ENCODE measurements around the gene CES5A.
"Not testable (repeated sequence)": the region's sequence is repeated elsewhere in the genome, so short reads cannot be mapped to it uniquely, and the experiment has no call there.

Gene CES5A

DNA sequence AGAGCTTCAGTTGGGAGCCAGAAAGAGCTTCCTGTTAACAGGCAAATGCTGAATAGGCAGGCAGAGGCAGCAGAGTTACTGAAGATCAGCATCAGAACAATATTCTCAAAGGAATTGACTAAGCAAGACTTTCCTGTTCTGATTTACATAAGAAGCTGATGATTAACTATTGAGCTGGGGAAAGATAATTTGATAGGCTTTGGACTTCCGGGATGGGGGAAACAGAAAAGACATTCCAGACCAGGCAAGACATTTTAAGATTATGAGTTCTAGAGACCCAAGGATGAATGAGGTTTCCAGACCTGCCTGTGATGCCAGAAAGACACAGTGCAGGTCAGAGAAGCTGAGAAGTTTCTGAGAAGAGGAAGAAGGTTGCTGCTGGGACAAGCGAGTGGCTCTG, at the start of gene CES5A:
Gene CES5A, minus strand, starts transcription at position 101 of the 400 bp plus-strand sequence. CDS start 152 bp downstream, outside the sequence.
- in situ Hi-C loops (cut with MboI; ENCODE audit: low pct_unique_long_range_greater_than_20kb, low sequenced_read_pairs, unreplicated experiment), result no loop called here
- DNase-seq (ENCODE audit: low spot score), result no peak
- TF ChIP-seq, protein P1, sequence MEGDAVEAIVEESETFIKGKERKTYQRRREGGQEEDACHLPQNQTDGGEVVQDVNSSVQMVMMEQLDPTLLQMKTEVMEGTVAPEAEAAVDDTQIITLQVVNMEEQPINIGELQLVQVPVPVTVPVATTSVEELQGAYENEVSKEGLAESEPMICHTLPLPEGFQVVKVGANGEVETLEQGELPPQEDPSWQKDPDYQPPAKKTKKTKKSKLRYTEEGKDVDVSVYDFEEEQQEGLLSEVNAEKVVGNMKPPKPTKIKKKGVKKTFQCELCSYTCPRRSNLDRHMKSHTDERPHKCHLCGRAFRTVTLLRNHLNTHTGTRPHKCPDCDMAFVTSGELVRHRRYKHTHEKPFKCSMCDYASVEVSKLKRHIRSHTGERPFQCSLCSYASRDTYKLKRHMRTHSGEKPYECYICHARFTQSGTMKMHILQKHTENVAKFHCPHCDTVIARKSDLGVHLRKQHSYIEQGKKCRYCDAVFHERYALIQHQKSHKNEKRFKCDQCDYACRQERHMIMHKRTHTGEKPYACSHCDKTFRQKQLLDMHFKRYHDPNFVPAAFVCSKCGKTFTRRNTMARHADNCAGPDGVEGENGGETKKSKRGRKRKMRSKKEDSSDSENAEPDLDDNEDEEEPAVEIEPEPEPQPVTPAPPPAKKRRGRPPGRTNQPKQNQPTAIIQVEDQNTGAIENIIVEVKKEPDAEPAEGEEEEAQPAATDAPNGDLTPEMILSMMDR (IDR thresholded peaks at IDR 0.05; ENCODE audit: extremely low read depth, insufficient read depth, missing control alignments), result no peak

- in situ Hi-C loops (cut with MboI; ENCODE audit: low pct_unique_long_range_greater_than_20kb, low sequenced_read_pairs, unreplicated experiment), result no loop called here
- no peak for DNase-seq (ENCODE audit: low spot score)
- TF ChIP-seq, protein P1 (IDR thresholded peaks at IDR 0.05; ENCODE audit: extremely low read depth, insufficient read depth, missing control alignments), result no peak
Observed at GRCh38 chr16:55922662-55923061, 47.5 kb upstream of the CES5A start.

DNA sequence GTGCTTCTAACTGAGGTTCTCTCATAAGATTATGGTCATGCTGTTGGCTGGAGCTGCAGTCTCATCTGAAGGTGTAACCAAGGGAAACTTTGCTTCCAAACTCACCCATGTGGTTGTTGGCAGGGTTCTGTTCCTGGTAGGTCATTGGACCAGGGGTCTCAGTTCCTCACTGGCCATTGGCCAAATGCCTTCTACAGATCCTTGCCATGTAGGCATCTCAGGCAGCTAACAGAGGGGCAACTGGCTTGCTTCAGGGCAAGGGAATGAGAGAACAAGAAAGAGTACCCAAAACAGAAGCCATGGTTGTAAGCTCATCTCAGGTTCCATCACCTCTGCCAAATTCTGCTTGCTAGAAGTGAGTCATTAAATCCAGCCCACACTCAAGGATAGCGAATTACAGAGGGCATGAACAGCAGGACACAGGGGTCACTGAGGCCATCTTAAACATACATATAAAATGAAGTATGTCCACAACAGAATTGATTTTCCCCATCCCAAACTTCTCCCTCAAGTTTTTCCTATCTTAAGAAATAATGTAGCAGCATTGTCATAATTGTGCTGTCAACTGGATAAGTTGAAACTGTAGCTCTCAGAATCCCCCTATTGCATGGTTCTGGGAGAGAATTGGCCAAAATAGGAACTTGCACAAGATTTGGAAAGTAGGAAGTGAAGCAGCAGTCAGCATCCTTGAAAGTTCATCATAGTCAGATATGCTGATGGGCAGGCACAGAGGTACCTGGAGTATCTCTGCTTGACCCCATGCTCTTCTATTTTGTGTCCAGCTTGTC, 42.4 kb upstream of the CES5A start:
- in situ Hi-C loops (cut with MboI; ENCODE audit: low pct_unique_long_range_greater_than_20kb, low sequenced_read_pairs, unreplicated experiment), result no loop called here
- TF ChIP-seq, protein P1 (IDR thresholded peaks at IDR 0.05; ENCODE audit: extremely low read depth, insufficient read depth, missing control alignments), result no peak
- no peak for DNase-seq (ENCODE audit: low spot score)

DNA sequence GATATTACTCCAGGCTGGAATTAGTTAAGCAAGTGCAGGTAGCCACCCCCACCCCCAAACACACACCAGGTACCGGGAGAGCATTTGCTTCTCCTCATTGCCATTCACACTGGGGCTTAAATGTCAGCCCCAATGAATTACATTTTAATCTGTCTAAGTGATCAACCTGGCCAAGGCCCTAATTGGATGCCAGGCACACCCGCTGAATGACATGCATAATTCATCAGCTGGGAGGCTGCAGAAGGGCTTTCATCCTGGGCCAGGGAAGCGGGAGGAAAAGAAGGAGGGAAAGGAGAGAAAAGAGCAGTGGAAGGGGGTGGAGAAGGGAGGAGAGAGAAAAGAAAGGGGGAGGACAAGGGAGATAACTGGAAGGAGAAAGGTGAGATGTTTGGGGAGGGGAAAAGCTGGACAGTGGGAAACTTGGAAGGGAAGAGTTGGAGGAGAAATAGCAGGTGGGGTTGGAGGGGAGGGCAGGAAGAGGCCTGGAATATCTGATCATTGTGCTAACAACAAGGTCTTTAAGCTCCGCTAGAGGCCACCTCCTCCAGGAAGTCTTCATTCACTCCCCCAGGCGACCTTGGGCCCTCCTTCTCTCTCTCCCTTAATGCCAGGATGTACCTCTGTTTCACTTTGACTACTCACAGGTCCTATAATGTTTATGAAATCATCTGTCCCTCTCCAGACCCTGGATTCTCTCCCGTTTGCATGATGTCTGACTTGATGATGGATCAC, 40.1 kb upstream of the CES5A start:
- TF ChIP-seq, protein P1 (IDR thresholded peaks at IDR 0.05; ENCODE audit: extremely low read depth, insufficient read depth, missing control alignments), result no peak
- no peak for DNase-seq (ENCODE audit: low spot score)
- in situ Hi-C loops (cut with MboI; ENCODE audit: low pct_unique_long_range_greater_than_20kb, low sequenced_read_pairs, unreplicated experiment), result no loop called here

DNA sequence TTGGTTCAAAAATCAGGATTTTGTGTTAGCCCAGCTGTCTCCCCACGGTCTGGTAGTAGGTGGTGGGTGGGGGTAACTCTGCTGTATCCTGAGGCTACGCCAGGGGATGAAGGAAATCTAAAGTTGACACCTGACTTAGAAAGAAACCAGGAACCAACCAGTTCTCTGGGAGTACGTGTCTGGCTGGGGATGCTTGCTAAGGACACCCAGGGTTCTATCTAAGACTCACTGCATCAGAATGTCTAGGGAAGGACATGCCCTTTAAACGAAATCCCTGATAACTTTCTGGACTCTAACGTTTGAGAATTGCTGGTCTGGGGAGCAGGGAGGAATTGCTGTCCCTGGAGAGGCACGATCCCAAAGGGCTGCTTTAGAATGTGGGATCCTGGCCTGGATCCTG, 39.2 kb upstream of the CES5A start:
- no peak for DNase-seq (ENCODE audit: low spot score)
- TF ChIP-seq, protein P1 (IDR thresholded peaks at IDR 0.05; ENCODE audit: extremely low read depth, insufficient read depth, missing control alignments), result no peak
- in situ Hi-C loops (cut with MboI; ENCODE audit: low pct_unique_long_range_greater_than_20kb, low sequenced_read_pairs, unreplicated experiment), result no loop called here

DNA sequence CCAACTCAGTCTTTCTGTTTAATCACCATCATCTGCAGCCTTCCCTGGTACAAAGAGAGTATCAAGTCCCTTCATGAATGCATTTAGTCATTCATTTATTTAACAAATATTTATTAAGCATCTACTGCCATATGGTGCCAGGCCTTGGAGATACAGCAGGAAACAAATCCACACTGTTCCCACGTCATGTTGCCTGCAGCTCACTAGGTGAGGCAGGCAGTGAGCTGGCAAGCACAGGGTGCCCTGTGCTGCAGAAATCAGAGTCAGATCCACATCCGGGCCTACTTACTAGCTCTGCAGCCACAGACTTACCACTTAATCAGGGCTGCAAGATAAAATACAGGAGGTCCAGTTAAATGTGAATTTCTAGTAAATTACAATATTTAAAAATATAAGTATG, 38.5 kb upstream of the CES5A start:
- in situ Hi-C loops (cut with MboI; ENCODE audit: low pct_unique_long_range_greater_than_20kb, low sequenced_read_pairs, unreplicated experiment), result no loop called here
- DNase-seq (ENCODE audit: low spot score), result no peak

DNA sequence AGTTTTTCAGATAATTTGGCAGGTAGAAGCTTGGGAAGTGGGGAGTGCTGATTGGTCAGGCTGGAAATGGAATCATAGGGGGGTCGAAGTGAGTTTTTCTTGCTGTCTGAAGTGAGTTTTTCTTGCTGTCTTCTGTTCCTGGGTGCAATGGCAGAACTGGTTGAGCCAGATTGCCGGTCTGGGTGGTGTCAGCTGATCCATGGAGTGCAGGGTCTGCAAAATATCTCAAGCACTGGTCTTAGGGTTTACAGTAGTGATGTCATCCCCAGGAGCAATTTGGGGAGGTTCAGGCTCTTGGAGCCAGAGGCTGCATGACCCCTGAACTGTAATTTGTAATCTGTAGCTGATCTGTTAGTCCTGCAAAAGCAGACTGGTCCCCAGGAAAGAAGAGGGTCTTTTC, 37.9 kb upstream of the CES5A start:
- in situ Hi-C loops (cut with MboI; ENCODE audit: low pct_unique_long_range_greater_than_20kb, low sequenced_read_pairs, unreplicated experiment); DNase-seq (ENCODE audit: low spot score): not testable (repeated sequence)

More for the DNA sequence above, 38.5 kb upstream of the CES5A start:
- TF ChIP-seq, protein P1 (IDR thresholded peaks at IDR 0.05; ENCODE audit: extremely low read depth, insufficient read depth, missing control alignments), result no peak

Measured in GM13977 (cell line).